Activated CD4-positive, CD25-positive, alpha-beta regulatory T cell treated with anti-CD3 and anti-CD28 coated beads, Interleukin-2, amount 50 U/mL, for 24 hours (primary cell): ENCODE data around the gene FOXL1.
A peak's percentile ranks its signal among the peaks of the same experiment; 100 is the strongest.

Source experiments
- ATAC-seq, 2 donors: fragments of 150-1000 bp; cut with Tn5 transposase; one replicate each; pipeline ENCODE4 v1.10.0; 2021; ENCODE audit warnings: mild to moderate bottlenecking in 1 of 2, moderate library complexity in 1 of 2

FOXL1 gene

GRCh38 chr16:86549076-86549892, 29.1 kb upstream of the FOXL1 start:
- peak; percentile 83 to 92 for ATAC-seq

GRCh38 chr16:86549893-86550190, 28.5 kb upstream of the FOXL1 start:
- no peak for ATAC-seq

GRCh38 chr16:86550281-86550680, 28.1 kb upstream of the FOXL1 start:
- ATAC-seq = no peak

GRCh38 chr16:86553356-86553755, 25.0 kb upstream of the FOXL1 start:
- no peak for ATAC-seq

- no peak for ATAC-seq
Measured at GRCh38 chr16:86554599-86554916, 23.8 kb upstream of the FOXL1 start.

GRCh38 chr16:86554917-86555703, 23.2 kb upstream of the FOXL1 start, which contains the start of gene MTHFSD:
Gene MTHFSD, minus strand, starts transcription at chr16:86555235. Its CDS starts 51 bp downstream, at chr16:86555184.
- ATAC-seq = peak; percentile 87 to 91

GRCh38 chr16:86555704-86556075, 22.7 kb upstream of the FOXL1 start:
- no peak for ATAC-seq

GRCh38 chr16:86556576-86556975, 21.8 kb upstream of the FOXL1 start:
- no peak for ATAC-seq

- no peak for ATAC-seq
Measured at GRCh38 chr16:86557587-86557986, 20.8 kb upstream of the FOXL1 start.

- ATAC-seq = no peak
Measured at GRCh38 chr16:86558355-86559193, 19.8 kb upstream of the FOXL1 start.

GRCh38 chr16:86559802-86560305, 18.5 kb upstream of the FOXL1 start:
- no peak for ATAC-seq

- ATAC-seq = no peak
Measured at GRCh38 chr16:86562356-86562755, 16.0 kb upstream of the FOXL1 start.

- ATAC-seq = peak; percentile 76 to 86
Measured at GRCh38 chr16:86563469-86564345, 14.6 kb upstream of the FOXL1 start.

GRCh38 chr16:86565181-86565631, 13.1 kb upstream of the FOXL1 start:
- ATAC-seq = no peak

- ATAC-seq = no peak
Measured at GRCh38 chr16:86565644-86566511, 12.5 kb upstream of the FOXL1 start.

GRCh38 chr16:86566601-86566965, 11.8 kb upstream of the FOXL1 start, which contains the start of gene FOXC2:
Gene FOXC2, plus strand, starts transcription at chr16:86566829. Its CDS starts 507 bp downstream, at chr16:86567336.
- ATAC-seq = peak in 1 of 2 donors; percentile 50

GRCh38 chr16:86566966-86567700, 11.2 kb upstream of the FOXL1 start:
- ATAC-seq = no peak

GRCh38 chr16:86567701-86568581, 10.4 kb upstream of the FOXL1 start:
- ATAC-seq = no peak
